HG02973 (cell line): ENCODE measurements around the gene SENP8.

ENCODE experiments used
- ATAC-seq: cut with Tn5 transposase; IDR thresholded peaks from one replicate; pipeline ENCODE4 v1.9.1; 2021; ENCODE audit warnings: moderate library complexity; ENCODE audit not compliant: unreplicated experiment

Gene SENP8

DNA sequence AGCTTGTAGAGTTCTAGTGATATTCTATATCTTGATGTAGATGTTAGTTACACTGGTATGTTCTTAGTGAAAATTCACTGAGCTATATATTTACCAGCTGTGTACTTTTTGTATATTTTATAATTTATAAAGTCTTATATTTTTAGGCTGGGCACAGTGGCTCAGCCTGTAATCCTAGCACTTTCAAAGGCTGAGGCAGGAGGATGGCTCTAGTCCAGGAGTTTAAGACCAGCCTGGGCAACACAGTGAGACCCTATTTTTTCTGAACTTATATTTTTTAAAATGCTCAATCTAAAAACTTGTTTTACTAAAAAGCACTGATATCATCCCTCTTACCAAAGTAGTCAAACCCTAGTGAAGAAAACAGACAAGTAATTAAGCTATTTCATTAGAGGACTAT is 5.4 kb upstream of the SENP8 start:
- ATAC-seq, result no peak

DNA sequence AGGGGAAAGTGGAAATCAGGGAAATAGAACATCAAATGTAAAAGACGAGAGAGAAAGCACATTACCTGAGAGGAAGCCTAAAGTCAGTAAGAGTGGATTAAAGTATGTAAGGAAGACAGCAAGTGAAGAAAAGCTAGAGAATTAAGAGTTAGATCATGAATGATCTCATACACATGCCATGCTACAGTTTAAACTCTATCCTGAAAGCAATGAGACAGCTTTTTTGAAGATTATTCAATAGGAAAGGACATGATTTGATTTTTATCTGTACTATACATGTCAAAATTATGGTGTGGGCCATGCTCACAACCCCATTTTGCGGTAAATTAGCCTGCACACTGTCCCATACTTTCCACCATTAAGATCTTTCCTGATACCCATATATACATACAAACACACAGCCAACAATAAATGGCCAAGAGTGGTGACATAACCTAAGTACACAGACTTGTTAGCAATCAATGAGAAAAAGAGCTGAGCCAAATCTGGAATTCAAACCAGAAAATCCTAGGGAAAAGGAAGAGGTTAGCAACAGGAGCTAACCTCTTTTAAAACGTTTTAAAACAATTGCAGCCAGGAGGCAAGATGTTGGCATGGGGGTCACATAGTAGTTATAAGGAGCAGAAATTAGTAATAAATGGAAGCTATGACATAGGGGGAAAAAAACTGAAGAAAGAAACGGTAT is 4.7 kb upstream of the SENP8 start:
- no peak for ATAC-seq

DNA sequence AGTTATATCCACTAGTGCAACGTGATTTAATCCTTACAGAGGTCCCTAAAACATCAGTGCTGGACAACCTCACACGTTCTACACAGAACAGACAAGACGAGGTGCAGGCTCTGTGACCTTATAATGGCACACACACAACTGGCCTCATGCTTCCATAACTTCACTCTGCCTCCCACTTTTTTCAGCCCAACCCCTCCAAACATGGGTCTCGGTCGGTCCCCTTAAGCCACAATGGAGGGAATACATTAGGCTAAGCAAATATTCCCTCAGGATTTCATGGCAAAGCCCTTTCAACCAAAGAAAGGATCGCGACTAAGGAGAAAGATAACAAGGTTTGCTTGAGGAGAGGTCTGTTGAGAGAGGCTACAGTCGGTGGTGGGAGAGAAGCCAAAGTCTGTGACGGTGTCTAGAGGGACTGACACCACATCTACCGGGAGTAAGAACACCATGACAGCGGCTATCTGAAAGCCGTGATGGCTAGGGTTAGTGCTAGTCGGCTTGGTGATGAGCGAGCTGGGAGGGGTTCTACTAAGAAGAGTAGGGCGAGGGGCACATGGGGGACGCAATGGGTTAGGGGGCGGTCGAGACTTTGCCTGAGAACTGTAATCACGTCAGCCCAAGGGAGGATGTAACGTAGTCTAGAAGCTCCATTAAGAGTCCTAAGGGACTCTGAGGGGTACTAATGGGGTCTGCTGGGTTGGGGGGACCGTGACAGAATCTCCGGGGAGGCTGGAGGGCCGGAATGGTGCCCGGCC is 1.3 kb upstream of the SENP8 start:
- no peak for ATAC-seq

DNA sequence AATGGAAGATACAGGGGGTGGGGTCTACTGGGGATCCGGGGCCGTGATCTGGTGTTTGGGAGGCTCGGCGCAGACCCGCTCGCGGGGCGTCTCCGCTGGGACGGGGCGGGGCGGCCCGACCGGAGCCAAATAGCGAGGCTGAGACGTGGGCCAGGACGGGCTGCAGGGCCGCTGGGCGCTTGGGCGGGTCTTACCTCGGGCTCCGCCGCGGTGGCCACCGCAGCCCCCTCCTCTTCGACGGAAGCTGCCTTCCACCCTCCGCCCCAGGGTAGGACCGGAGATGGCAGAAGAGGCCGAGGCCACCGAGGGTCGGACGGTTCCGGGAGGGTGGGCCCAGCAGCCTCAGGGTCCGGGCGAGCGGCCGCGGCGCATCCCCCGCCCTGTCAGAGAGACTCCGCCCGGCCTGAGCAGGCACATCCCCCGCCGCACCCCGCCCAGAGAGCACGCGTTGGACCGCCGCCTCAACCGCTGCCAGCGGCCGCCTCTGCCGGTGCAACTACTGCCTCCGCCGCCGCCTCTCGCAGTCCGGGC is 652 bp upstream of the SENP8 start:
- peak; percentile 58 for ATAC-seq

DNA sequence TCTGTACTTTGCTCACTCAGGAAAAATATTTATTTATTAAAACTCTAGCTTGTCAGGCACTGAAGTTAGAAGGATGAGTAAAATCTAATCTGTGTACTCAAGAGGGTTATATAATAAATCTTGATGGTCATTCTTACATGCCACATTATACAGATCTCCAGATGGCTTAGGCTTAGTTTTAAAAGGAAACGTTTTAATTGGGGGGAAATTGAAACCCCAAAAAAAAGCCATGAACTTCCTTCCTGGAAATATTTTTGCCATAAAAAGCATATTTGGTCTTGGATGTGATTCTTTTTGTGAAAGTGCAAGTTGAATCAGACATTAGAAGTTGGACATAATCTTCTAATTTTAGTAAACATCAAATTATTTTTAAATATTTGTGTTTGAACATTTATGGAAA is 6.0 kb downstream of the SENP8 start:
- no peak for ATAC-seq

DNA sequence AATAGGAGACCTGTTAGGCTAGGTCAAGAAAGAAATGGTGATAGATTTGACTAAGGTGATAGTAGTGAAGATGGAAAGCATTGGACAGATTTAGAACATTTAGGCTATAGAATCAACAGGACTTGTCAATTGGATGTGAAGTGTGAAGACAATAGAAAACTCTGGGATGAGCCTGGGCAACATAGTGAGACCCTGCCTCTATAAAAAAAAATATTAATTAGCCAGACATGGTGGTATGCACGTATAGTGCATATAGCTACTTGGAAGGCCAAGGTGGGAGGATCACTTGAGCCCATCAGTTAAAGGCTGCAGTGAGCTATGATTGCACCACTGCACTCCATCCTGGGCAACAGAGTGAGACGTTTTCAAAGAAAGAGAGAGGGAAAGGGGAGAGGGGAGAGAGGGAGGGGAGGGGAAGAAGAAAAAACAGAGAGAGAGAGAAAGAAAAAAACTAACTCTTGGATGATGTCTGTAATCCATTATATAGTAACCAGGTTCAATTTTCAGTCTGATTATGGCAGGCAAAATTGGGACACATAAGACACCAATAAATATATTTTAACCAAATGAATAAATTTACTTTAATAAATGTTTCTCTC is 9.6 kb downstream of the SENP8 start:
- no peak for ATAC-seq

DNA sequence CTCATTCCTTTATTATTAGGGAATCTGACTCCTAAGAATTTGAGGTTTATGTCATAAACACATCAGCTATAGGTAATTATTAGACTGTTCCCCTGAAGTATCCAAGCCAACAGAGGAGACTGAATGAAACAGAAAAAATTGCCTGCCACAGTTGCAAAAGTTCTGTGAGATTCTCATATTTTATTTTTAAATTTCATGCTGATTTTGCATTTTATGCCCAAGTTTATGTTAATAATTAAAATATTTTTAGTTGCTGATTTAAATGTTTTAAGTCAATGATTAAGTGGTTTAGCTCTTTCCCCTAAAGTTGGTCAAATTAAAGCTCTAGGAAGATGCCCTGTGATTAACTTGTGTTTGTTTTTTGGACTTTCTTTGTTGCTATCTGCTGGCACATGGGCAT is 10.2 kb downstream of the SENP8 start:
- no peak for ATAC-seq

DNA sequence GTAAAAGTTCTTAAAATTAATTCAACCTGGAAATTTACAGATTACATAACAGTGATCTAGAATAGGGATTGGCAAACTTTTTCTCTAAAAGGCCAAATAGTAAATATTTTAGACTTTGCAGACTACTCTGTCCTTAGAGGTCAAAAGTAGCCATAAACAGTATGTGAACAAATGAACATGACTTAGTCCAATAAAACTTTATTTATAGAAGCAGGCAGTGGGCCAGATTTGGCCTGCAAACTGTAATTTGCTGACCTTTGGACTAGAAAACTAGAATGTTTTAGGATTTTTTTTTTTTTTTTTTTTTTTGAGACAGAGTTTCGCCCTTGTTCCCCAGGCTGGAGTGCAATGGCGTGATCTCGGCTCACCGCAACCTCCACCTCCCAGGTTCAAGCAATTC is 12.1 kb downstream of the SENP8 start:
- ATAC-seq, result no peak

DNA sequence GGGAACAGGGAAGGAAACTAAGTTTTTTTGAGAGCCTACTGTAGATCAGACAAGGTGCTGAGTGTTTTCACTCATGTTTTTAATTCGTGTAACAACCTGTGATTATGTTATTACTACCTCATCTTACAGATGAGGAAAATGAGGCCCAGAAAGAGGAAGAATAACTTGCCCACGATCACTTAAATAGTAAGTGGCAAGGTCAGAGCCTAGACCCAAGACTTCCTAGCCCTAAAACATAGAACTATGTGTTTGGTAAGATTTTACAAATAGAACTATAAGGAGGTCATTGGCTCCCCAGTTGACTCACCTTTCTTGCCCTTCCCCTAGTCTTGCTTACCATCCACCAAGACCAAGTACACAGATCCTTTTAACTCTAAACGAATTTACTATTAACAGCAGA is 13.7 kb downstream of the SENP8 start:
- ATAC-seq, result no peak

DNA sequence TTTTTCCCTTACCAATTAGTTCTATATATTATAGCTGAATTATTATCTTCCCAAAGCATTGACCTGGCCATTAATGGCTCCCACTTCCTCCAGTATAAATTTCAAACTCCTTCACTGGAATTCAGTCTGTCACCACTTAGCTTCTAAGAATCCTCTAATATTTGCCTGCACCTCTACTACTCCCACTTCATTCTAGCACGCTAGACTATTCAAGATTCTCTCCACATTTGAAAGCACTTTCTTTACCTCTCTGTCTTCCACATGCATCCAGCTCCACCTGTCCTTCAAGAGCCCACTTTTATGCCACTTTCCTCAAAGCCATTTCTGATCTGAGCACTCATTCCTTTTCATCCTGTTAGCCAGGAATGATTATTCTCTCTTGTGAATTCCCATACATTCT is 15.0 kb downstream of the SENP8 start:
- ATAC-seq, result no peak

DNA sequence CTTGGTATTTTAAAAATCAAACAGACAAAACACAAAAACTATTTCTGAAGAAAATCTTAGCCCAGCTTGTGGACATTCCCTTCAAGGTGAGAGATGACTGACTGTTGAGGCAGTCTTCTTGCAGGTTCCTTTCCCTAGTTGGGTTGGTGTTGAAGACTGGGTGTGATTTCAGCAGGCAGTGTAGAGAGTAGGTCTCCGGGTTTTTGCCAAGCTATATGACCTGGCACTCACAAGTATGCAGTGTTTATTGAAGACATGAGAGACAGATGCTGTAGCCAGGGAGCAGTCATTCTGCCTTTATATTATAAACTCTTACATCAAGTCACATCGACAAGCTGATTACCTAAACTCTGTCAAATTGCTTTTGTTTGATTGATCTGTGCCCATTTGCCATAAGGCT is 17.5 kb downstream of the SENP8 start:
- no peak for ATAC-seq

DNA sequence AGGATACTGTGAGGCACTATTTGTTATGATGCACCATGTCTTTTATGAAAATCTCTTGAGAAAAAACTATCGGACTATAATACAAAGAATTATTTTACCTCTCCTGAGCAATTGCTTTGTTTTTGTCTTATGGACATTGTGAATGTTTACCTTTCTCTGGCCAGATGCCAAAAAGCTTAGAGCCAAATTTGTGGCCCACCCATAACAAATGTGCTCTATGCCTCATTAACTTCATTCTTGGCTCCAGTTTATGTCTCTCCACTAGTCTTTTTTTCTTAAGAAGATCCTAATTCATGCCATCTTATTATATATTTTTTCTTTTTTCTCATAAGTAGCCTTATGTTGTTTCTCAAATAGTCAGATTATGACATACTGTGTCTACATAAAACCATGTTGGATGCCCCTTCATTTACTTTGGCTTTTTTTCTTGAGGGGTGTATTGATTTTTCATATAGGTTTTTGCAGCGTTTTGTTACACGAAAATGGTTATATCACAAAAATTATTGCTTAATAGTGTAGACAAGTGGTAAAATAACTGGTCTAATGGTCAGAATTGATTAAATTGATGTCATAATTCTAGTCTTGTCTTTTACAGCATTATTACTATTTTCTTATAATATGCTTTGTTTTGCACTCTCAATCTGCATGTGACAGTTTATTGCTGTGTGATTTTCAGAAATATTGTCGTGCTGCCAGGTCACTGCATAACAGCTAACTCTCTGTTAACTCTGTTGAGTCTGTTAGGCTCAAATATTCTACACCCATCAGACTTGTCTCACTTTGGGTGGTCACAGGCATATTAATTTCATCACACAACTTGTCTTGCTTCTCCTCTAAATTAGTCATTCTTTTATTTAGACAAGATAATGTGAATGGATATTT is 18.2 kb downstream of the SENP8 start:
- ATAC-seq, result no peak

DNA sequence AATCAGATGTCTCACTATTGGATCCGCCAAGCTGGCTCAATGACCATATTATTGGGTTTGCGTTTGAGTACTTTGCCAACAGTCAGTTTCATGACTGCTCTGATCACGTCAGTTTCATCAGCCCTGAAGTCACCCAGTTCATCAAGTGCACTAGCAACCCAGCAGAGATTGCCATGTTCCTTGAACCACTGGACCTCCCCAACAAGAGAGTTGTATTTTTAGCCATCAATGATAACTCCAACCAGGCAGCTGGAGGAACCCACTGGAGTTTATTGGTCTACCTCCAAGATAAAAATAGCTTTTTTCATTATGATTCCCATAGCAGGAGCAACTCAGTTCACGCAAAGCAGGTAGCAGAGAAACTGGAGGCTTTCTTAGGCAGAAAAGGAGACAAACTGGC is 21.5 kb downstream of the SENP8 start:
- no peak for ATAC-seq

DNA sequence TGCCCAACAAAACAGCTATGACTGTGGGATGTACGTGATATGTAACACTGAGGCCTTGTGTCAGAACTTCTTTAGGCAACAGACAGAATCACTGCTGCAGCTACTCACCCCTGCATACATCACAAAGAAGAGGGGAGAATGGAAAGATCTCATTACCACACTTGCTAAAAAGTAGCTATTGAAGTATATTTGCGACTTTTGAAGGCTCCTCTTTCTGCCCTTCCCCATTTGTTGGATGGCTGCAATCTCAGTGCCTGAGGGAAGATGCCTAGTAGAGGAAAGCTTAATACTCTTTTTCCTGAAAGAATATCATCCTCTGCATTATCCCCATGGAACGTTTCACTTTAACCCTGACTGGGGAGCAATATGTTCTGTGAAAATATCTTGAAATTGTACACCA is 21.9 kb downstream of the SENP8 start:
- no peak for ATAC-seq

DNA sequence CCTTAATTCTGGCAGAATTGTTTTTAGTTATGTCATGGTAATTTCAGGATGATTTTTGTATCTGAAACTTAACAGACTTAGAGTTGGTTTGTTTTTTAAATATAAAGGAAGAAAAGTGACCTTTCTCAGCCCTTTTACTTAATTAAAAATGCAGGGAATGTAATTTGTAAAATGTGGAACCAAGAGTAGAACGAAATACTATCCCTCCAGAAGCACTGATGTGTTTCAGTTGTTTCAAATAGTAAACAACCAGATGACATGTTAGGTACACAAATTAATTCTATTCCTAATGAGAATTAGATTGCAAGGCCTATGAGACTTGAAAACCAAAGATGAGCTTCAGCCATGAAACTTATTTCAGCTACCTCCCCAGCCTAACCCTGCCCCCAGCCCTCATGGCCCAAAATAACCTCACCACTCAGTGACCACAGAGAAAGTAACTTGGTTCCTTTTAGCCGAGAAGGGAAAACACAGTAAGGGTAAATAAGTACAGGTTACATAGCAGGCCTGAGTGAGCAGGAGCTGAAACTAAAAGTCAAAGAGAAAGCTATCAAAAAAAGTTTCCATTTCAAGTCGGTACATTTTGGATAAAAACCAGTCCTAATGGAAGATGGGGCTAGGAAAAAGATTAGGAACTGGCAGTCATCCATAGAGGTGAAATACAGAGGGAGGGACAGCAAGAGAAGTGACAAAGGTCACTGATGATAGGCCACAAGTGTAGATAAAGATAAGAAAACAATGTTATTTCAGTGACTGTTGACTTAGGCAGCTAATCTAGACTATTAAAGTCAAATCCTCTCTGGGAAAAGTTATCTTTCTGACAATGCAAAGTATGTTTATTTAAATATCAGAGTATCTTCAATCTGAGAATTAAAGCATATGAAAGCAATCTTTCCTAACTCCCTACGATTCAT is 23.2 kb downstream of the SENP8 start:
- peak; percentile 100 for ATAC-seq

DNA sequence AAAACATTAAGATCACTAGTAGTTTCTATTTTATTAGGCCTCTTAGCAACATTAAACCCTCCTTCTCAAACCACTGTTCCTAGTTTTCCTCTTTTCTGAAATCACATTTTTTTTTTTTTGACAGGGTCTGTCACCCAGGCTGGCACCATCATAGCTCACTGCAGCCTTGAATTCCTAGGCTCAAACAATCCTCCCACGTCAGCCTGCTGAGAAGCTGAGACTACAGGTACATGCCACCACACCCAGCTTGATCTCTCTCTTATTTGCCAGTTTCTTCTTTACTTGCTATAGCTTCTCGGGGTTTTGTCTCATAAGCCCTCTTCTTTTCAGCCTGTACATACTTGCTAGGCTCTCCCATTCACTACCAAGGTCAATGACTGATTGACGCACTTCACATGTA is 28.0 kb downstream of the SENP8 start:
- no peak for ATAC-seq

DNA sequence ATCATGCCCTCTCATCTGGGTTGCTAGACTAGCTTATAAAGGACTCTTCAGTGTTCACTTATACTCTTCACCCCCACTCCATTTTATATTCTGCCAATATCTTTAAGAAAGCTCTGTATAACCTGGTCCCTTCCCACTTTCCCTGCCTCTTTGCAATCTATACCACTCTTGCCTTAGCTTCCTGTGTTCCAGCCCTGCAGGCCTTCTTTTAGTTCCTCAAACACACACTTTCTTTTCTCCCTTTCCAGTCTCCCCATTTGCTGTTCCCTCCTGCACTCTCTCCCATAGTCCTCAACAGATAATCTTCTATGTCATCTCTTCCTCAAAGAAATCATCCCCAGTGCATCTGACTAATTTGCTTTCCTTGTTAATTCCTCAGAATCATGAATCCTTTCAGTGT is 28.7 kb downstream of the SENP8 start:
- ATAC-seq, result no peak

DNA sequence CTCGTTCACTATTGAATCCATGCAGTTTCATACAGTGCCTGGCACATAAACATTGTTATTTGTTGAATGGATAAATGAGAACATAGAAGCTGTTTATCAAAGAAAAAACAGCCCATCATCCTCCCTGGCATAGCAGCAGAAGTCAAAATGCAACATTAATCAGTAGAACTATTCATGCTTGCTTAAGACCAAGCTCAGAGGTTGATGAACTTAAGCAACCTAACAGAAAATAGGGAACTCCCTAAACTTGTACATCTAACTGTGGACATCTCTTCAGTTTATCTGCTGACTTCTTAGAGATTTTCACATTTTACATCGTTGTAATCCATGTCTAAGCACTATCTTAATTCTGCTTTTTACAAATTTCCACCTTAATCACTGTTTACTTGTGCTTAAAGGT is 29.2 kb downstream of the SENP8 start:
- no peak for ATAC-seq

DNA sequence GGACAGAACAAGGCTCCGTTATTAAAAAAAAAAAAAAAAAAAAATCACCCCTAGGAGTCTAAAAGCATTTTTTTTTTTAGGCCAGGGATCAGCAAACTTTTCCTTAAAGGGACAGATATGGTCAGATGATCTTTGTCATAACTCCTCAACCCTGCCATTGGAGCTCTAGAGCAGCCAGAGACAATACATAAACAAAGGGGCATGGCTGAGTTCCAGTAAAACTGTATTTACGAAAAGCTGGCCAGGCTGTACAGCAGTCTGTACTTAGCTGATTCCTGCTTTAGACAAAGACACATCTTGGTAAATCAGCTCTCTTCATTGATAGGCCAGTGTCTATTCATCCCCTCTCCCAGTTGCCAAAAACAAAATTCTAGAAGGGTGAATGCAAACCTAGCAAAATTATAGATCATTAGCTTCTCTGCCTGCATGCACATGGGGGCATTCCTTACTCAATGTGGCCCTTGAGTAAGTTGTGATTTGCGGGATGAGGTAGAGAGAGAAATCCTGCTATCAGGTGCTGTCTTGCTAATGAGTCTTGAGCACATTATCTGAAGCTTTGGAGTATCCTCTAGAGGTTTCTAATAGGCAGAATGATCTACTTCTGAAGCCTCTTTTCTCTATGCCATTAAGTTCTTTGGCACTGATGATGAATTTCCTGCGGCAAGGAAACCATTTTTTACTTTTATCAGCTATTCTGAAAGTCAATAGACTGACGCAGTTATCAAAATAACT is 35.2 kb downstream of the SENP8 start:
- no peak for ATAC-seq
